ENCODE results near the gene SPECC1.
"Not testable (repeated sequence)": the region's sequence is repeated elsewhere in the genome, so short reads cannot be mapped to it uniquely, and the experiment has no call there.

SPECC1 gene

GRCh38 chr17:20026960-20027359, 17.8 kb downstream of the SPECC1 start:
- H3K27ac ChIP-seq = no peak overlapping the region
- intact Hi-C loops (cut with DNase I; ENCODE audit: low total_unique reads) = no loop called here
- TF ChIP-seq CTCF (IDR thresholded peaks at IDR 0.05) = no peak

GRCh38 chr17:20028443-20028842, 19.3 kb downstream of the SPECC1 start:
- DNase-seq = no peak
- no peak for TF ChIP-seq CTCF (IDR thresholded peaks at IDR 0.05)
- Histone ChIP-seq H3K36me3 (no peaks in the 10 kb centered on the region), H3K4me1 (peaks cover 0 to 11% (median 0%) of the 10 kb centered on the region in 4 donors), H3K27ac (peak overlapping the region in 1 of 2 donors; percentile 23), H3K27me3 (no peaks in the 10 kb centered on the region), H3K4me3 (no peak overlapping the region), H3K9me3 (no peaks in the 10 kb centered on the region)
- intact Hi-C loops (cut with DNase I; ENCODE audit: low total_unique reads) = no loop called here

More at GRCh38 chr17:20026960-20027359, 17.8 kb downstream of the SPECC1 start:
- no peak for DNase-seq
- Histone ChIP-seq H3K4me3 (no peak overlapping the region), H3K27me3 (no peaks in the 10 kb centered on the region), H3K9me3 (no peaks in the 10 kb centered on the region), H3K4me1 (peaks cover 0 to 14% (median 0%) of the 10 kb centered on the region in 4 donors), H3K36me3 (no peaks in the 10 kb centered on the region)

GRCh38 chr17:20032636-20033035, 23.5 kb downstream of the SPECC1 start:
- H3K36me3 ChIP-seq = no peaks in the 10 kb centered on the region
- no peaks in the 10 kb centered on the region for H3K4me1 ChIP-seq
- no peak for TF ChIP-seq CTCF (IDR thresholded peaks at IDR 0.05)
- no peaks in the 10 kb centered on the region for H3K9me3 ChIP-seq
- no peaks in the 10 kb centered on the region for H3K27me3 ChIP-seq
- no peak overlapping the region for H3K4me3 ChIP-seq
- DNase-seq = no peak
- intact Hi-C loops (cut with DNase I; ENCODE audit: low total_unique reads) = no loop called here
- no peak overlapping the region for H3K27ac ChIP-seq

- H3K4me3 ChIP-seq = no peak overlapping the region
- DNase-seq = no peak
- H3K9me3 ChIP-seq = no peaks in the 10 kb centered on the region
- H3K4me1 ChIP-seq = no peaks in the 10 kb centered on the region
- no peaks in the 10 kb centered on the region for H3K27me3 ChIP-seq
- TF ChIP-seq CTCF (IDR thresholded peaks at IDR 0.05) = no peak
- H3K36me3 ChIP-seq = no peaks in the 10 kb centered on the region
- intact Hi-C loops (cut with DNase I; ENCODE audit: low total_unique reads) = no loop called here
- no peak overlapping the region for H3K27ac ChIP-seq
Measured at GRCh38 chr17:20033415-20033814, 24.3 kb downstream of the SPECC1 start.

GRCh38 chr17:20035501-20035900, 26.3 kb downstream of the SPECC1 start:
- Histone ChIP-seq H3K27me3 (no peaks in the 10 kb centered on the region), H3K4me1 (no peaks in the 10 kb centered on the region), H3K27ac (no peak overlapping the region), H3K36me3 (no peaks in the 10 kb centered on the region), H3K4me3 (no peak overlapping the region), H3K9me3 (no peaks in the 10 kb centered on the region)
- no peak for TF ChIP-seq CTCF (IDR thresholded peaks at IDR 0.05)
- intact Hi-C loops (cut with DNase I; ENCODE audit: low total_unique reads) = no loop called here
- DNase-seq = no peak

- intact Hi-C loops (cut with DNase I; ENCODE audit: low total_unique reads); H3K9me3 ChIP-seq; H3K27me3 ChIP-seq; H3K4me3 ChIP-seq; H3K36me3 ChIP-seq; H3K27ac ChIP-seq; H3K4me1 ChIP-seq; DNase-seq: not testable (repeated sequence)
Measured at GRCh38 chr17:20037286-20037685, 28.1 kb downstream of the SPECC1 start.
